Thyroid gland (tissue), 4 donors: Measurements from ENCODE around the gene GPR18. TPM values are rescaled to one million over a fixed set of nuclear protein-coding genes. Genes with fewer than 3 reads are reported as not detected.

ENCODE experiments used
- DNase-seq, 2 donors: peaks; one replicate each; pipeline ENCODE4 v3.0.0-alpha.2; 2019
- H3K27ac ChIP-seq, 3 donors: fragments of 200-600 bp; sonication (generic); 1 replicate in 2 of 3; 2 replicates in 1 of 3; pipeline ENCODE4 v1.5.1; 2016 to 2019; ENCODE audit warnings: mild to moderate bottlenecking in 1 of 3, moderate library complexity in 1 of 3
- H3K27me3 ChIP-seq: fragments of 200-600 bp; sonication (generic); one replicate; pipeline ENCODE4 v1.5.1; 2019
- H3K36me3 ChIP-seq, 2 donors: fragments of 200-600 bp; sonication (generic); one replicate each; pipeline ENCODE4 v1.5.1; 2016 to 2019
- H3K4me1 ChIP-seq, 2 donors: fragments of 200-600 bp; sonication (generic); one replicate each; pipeline ENCODE4 v1.5.1; 2017 to 2019
- H3K4me3 ChIP-seq, 3 donors: fragments of 200-600 bp; sonication (generic); replicated peaks in 1 of 3; 1 replicate in 2 of 3; 2 replicates in 1 of 3; pipeline ENCODE4 v1.5.1; 2016; ENCODE audit warnings: mild to moderate bottlenecking in 1 of 3
- H3K9me3 ChIP-seq: fragments of 200-600 bp; sonication (generic); one replicate; pipeline ENCODE4 v1.5.1; 2017
- CTCF ChIP-seq, 6 experiments: fragments of 200-600 bp in 3 of 6; fragments of 450-650 bp in 3 of 6; sonication (generic) in 3 of 6; IDR thresholded peaks; one replicate each; pipeline ENCODE4 v1.5.1; 2016 to 2019; ENCODE audit warnings: antibody characterized with exemption in 6 of 6, mild to moderate bottlenecking in 2 of 6, inconsistent platforms in 1 of 6, moderate library complexity in 1 of 6
- POLR2A ChIP-seq, 2 donors: fragments of 450-650 bp; IDR thresholded peaks; one replicate each; pipeline ENCODE4 v1.6.1; 2017; ENCODE audit warnings: antibody characterized with exemption in 2 of 2, mild to moderate bottlenecking in 2 of 2, moderate library complexity in 1 of 2
- WGBS, 2 donors: methylation state at CpG; one replicate each; pipeline ENCODE4 v1.1.5; 2017; 5-methylcytosine and 5-hydroxymethylcytosine counted together
- intact Hi-C: fragments of 100-400 bp; cut with DNase I; formaldehyde crosslinking; loops from one replicate; pipeline ENCODE4 v1.15.1; 2023
- total RNA-seq, 4 donors: library from RNA; depleted of rRNA; stranded (reverse); fragments of >200 nt; gene quantifications; one replicate each; pipeline ENCODE4 v1.2.3, GENCODE V29; 2016

The GPR18 gene
- total RNA-seq, 4 donors from 2014 or later: 0.27 to 0.96 TPM; not detected in 2

DNA sequence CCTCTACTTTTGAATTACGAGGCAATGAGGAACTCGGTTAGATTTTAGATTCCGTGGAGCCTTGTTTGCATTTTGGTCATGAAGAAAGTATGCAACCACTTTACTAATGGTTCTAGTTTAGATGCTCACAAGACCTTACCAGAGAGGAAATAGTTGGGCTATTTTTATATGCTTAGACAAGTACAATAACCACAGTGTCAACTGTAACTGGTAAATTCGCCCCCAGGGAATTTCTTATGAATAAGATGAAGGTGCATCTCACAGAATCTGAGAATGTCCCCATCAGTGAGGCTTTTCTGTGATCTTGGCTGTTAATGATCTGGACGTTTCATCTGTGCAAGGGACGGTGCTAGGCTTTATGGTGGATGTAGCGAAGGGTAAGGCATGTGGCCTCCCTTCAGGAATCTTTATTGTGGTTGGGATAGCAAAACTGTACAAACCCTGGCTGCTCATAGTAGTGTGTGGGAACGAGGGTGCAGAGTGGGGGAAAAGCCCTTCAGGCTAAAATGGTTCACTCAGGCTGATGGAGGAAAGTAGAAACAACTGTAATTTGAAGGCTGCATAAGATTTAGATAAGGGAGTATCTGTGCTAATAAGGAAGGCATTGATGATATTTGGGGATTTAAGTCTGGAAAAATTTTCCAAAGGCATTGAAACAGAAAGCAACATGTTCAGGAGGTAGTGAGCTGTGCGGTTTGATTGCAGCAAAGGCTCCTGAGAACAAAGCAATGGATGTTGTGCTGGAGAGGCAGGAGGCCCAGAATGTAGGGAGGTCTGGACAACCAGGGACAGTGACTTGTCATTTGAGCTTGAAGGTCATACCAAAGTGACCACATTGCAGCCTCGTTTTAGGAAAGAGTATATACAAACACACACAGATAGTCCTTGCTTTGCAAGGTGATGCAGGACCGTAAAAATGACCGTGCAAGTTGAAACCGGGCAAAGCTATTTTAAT, 29.2 kb downstream of the GPR18 start:
- H3K4me1 ChIP-seq: peaks cover 0 to 11% of the 10 kb centered on the region in 2 donors
- DNase-seq: no peak

DNA sequence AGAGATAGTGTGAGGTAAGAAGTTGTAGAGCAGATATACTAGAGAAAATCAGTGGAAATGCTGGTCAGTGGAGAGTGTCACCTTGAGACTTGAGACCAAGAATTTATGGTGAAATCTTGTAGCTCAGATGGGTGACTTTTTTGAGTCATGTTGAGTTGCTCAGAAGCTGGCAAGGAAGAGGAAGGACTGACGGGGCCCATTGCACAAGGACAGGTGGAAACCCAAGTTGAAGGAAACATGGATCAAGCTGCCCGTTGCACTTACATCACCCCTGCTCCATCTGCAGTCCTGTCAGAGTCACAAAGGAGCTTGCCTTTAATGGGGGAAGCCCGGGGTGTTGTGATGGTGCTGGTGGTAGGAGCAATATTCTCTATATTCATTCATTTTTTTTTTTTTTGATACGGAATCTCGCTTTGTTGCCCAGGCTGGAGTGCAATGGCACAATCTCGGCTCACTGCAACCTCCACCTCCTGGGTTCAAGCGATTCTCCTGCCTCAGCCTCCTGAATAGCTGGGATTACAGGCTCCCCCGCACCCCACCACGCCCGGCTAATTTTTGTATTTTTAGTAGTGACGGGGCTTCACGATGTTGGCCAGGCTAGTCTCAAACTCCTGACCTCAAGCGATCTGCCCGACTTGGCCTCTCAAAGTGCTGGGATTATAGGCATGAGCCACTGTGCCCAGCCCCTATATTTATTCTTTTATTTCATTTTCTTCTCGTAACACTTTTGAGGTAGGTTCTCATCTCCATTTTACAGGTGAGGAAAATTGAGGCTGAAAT, 30.1 kb downstream of the GPR18 start:
- intact Hi-C loops: no loop called here
- 92 to 94% methylated on average over 14 of the region's 15 CpGs for WGBS, 2 donors
- no peak for TF ChIP-seq POLR2A (IDR thresholded peaks at IDR 0.05)
- no peak for TF ChIP-seq CTCF (IDR thresholded peaks at IDR 0.05)
- H3K9me3 ChIP-seq: no peaks in the 10 kb centered on the region
- no peaks in the 10 kb centered on the region for H3K36me3 ChIP-seq
- no peak overlapping the region for H3K27ac ChIP-seq
- H3K27me3 ChIP-seq: no peaks in the 10 kb centered on the region
- H3K4me1 ChIP-seq: peaks cover 0 to 14% of the 10 kb centered on the region in 2 donors
- no peak overlapping the region for H3K4me3 ChIP-seq
- DNase-seq: no peak

More for the DNA sequence above, 29.2 kb downstream of the GPR18 start:
- H3K27me3 ChIP-seq: no peaks in the 10 kb centered on the region
- no peaks in the 10 kb centered on the region for H3K36me3 ChIP-seq
- no peak overlapping the region for H3K27ac ChIP-seq
- WGBS, 2 donors: 77 to 83% methylated on average over 13 of the region's 13 CpGs
- intact Hi-C loops: no loop called here
- H3K4me3 ChIP-seq: no peak overlapping the region
- H3K9me3 ChIP-seq: no peaks in the 10 kb centered on the region
- TF ChIP-seq POLR2A (IDR thresholded peaks at IDR 0.05): no peak
- no peak for TF ChIP-seq CTCF (IDR thresholded peaks at IDR 0.05)

- WGBS, 2 donors: 85 to 90% methylated on average over 6 of the region's 6 CpGs
- Histone ChIP-seq H3K9me3 (no peaks in the 10 kb centered on the region), H3K27me3 (no peaks in the 10 kb centered on the region), H3K36me3 (no peaks in the 10 kb centered on the region), H3K27ac (no peak overlapping the region), H3K4me1 (peaks cover 0 to 14% of the 10 kb centered on the region in 2 donors), H3K4me3 (no peak overlapping the region)
- intact Hi-C loops: no loop called here
- no peak for DNase-seq
- no peak for TF ChIP-seq CTCF (IDR thresholded peaks at IDR 0.05)
- TF ChIP-seq POLR2A (IDR thresholded peaks at IDR 0.05): no peak
These were observed 30.8 kb downstream of the GPR18 start for GRCh38 chr13:99227331-99227900.

DNA sequence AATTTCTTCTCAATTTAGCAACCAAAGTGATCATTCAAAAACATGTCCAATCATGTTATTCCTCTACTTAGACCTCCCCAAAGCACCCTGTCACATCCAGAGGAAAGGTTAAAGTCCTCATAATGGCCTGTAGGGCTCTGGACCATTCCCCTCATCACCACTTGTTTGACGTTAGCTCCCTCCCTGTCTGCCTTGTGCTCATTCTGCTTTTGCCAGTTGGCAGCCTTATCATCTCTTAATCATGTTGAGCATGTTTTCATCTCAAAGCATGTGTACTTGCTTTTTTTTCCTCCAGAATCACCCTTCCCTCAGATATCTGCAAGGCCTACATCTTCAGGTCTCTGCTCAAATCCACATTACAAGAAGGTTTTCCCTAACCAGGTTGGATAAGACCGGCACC, 31.7 kb downstream of the GPR18 start:
- Histone ChIP-seq H3K27me3 (no peaks in the 10 kb centered on the region), H3K36me3 (no peaks in the 10 kb centered on the region), H3K4me1 (peaks cover 0 to 14% of the 10 kb centered on the region in 2 donors), H3K4me3 (no peak overlapping the region), H3K27ac (no peak overlapping the region), H3K9me3 (no peaks in the 10 kb centered on the region)
- 73 to 84% methylated on average over 2 of the region's 2 CpGs for WGBS, 2 donors
- DNase-seq: no peak
- no peak for TF ChIP-seq CTCF (IDR thresholded peaks at IDR 0.05)
- TF ChIP-seq POLR2A (IDR thresholded peaks at IDR 0.05): no peak
- intact Hi-C loops: no loop called here
